Measurements from ENCODE around the gene ADAMTS12. TPM values are rescaled to one million over a fixed set of nuclear protein-coding genes. Genes with fewer than 3 reads are reported as not detected.

Gene ADAMTS12
- total and polyA plus RNA-seq, 2 donors, result 2.5 to 28.8 TPM

GRCh38 chr5:33711094-33711679 lies 180.6 kb downstream of the ADAMTS12 start:
- DNase-seq (ENCODE audit: extremely low spot score), result no peak
- Histone ChIP-seq H3K36me3 (ENCODE audit: insufficient read depth) (no peaks in the 10 kb centered on the region), H3K27ac (ENCODE audit: low read depth) (no peak overlapping the region), H3K4me1 (ENCODE audit: insufficient read depth) (no peaks in the 10 kb centered on the region), H3K4me3 (ENCODE audit: low read depth, low read length) (no peak overlapping the region)
- 62% methylated on average over 3 of the region's 3 CpGs for WGBS

DNA sequence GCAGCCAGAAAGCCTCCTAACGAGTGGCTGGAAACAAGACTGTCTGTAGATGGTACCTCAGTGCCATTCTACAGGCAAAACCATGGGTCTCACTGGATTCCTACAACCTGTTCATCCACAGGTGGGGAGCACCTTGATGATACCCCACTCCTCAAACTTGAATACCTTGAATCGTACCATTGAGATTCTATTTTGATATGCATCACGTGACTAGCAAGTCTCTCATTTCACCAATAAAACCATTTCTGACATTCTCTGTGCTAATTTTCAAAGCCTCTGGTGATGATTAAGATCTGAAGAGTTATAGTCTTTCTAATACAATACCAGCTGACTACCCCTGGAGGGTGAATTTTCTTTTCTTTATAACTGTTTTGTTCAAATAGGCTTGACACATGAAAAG lies 188.9 kb downstream of the ADAMTS12 start:
- Histone ChIP-seq H3K27ac (ENCODE audit: low read depth) (no peak overlapping the region), H3K36me3 (ENCODE audit: insufficient read depth) (no peaks in the 10 kb centered on the region), H3K4me1 (ENCODE audit: insufficient read depth) (no peaks in the 10 kb centered on the region), H3K4me3 (ENCODE audit: low read depth, low read length) (no peak overlapping the region)
- 93% methylated on average over 3 of the region's 3 CpGs for WGBS
- no peak for DNase-seq (ENCODE audit: extremely low spot score)

DNA sequence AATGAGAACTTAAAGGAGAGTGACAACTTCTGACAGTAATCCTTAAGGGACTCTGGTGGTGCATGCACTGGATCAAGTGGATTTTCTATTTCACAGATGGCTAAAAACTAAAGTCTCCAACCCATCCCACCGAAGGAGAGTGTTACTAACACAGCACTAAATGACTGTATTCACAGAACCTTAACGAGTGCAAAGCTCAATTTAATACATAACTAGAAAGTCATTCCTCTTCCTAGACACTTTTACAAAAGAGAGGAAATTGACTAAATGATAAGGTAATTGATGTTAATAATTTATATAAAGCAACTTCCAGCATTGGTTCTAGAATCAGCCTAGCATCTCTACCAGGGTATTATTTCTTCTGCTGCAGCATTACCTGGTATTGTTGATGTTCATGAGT lies 189.8 kb downstream of the ADAMTS12 start:
- Histone ChIP-seq H3K4me1 (ENCODE audit: insufficient read depth) (no peaks in the 10 kb centered on the region), H3K27ac (ENCODE audit: low read depth) (no peak overlapping the region), H3K36me3 (ENCODE audit: insufficient read depth) (no peaks in the 10 kb centered on the region), H3K4me3 (ENCODE audit: low read depth, low read length) (no peak overlapping the region)
- DNase-seq (ENCODE audit: extremely low spot score), result no peak
- 91% methylated on average over 2 of the region's 2 CpGs for WGBS

DNA sequence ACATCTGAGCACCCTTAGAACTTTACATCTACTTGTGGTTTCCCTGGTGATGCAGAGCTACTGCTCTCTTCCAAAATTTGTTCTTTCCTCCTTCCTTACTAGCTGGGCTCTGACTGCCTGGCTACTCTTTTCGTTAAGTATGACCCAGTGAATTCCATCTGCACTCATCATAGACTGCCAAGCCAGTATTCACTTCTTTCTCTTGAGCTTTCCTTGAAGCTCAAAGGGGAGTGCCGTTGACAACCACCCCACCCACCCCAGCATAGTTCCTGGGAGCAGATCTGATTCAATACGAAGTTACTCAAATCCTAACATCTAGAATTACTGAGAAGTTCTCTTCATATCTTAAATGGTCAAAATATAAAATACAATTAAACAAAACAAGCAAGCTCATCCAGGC lies 190.5 kb downstream of the ADAMTS12 start:
- no peak for DNase-seq (ENCODE audit: extremely low spot score)
- Histone ChIP-seq H3K27ac (ENCODE audit: low read depth) (no peak overlapping the region), H3K4me3 (ENCODE audit: low read depth, low read length) (no peak overlapping the region), H3K4me1 (ENCODE audit: insufficient read depth) (no peaks in the 10 kb centered on the region), H3K36me3 (ENCODE audit: insufficient read depth) (no peaks in the 10 kb centered on the region)
- 84% methylated on average over 3 of the region's 3 CpGs for WGBS

- Histone ChIP-seq H3K4me3 (ENCODE audit: low read depth, low read length) (no peak overlapping the region), H3K27ac (ENCODE audit: low read depth) (no peak overlapping the region), H3K36me3 (ENCODE audit: insufficient read depth) (no peaks in the 10 kb centered on the region), H3K4me1 (ENCODE audit: insufficient read depth) (no peaks in the 10 kb centered on the region)
- WGBS, result 90% methylated on average over 3 of the region's 3 CpGs
- no peak for DNase-seq (ENCODE audit: extremely low spot score)
Measured at GRCh38 chr5:33696411-33696810, 195.4 kb downstream of the ADAMTS12 start.

- H3K4me1 ChIP-seq (ENCODE audit: insufficient read depth), result no peaks in the 10 kb centered on the region
- no peak overlapping the region for H3K27ac ChIP-seq (ENCODE audit: low read depth)
- DNase-seq (ENCODE audit: extremely low spot score), result no peak
- H3K4me3 ChIP-seq (ENCODE audit: low read depth, low read length), result no peak overlapping the region
- no peaks in the 10 kb centered on the region for H3K36me3 ChIP-seq (ENCODE audit: insufficient read depth)
- 91% methylated on average over 2 of the region's 2 CpGs for WGBS
Measured at GRCh38 chr5:33692980-33693379, 198.8 kb downstream of the ADAMTS12 start.

DNA sequence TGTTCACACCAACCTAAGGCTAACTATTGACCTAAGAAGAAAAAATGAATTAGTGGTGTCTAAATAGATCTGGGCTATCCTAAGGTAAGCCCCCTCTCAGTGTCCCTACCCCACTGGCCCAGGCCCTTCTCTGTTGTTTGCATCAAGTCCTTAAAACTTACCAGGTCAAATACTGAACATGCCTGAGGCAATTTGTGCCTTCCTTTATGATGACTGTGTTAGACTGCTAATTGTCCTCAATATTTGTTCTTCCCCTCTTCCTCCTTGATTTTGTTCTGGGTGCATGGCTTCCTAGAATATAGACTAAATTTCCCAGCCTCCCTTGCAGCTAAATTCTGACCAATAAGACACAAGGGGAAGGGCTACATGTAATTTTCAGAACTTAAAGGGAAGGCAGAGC lies 199.9 kb downstream of the ADAMTS12 start:
- DNase-seq (ENCODE audit: extremely low spot score), result no peak
- H3K4me1 ChIP-seq (ENCODE audit: insufficient read depth), result no peaks in the 10 kb centered on the region
- H3K27ac ChIP-seq (ENCODE audit: low read depth), result no peak overlapping the region
- no peak overlapping the region for H3K4me3 ChIP-seq (ENCODE audit: low read depth, low read length)
- H3K36me3 ChIP-seq (ENCODE audit: insufficient read depth), result no peaks in the 10 kb centered on the region

- no peak for DNase-seq (ENCODE audit: extremely low spot score)
- Histone ChIP-seq H3K4me1 (ENCODE audit: insufficient read depth) (no peaks in the 10 kb centered on the region), H3K4me3 (ENCODE audit: low read depth, low read length) (no peak overlapping the region), H3K36me3 (ENCODE audit: insufficient read depth) (no peaks in the 10 kb centered on the region), H3K27ac (ENCODE audit: low read depth) (no peak overlapping the region)
- WGBS, result 91% methylated on average over 9 of the region's 9 CpGs
Measured at GRCh38 chr5:33690374-33691135, 201.2 kb downstream of the ADAMTS12 start.

DNA sequence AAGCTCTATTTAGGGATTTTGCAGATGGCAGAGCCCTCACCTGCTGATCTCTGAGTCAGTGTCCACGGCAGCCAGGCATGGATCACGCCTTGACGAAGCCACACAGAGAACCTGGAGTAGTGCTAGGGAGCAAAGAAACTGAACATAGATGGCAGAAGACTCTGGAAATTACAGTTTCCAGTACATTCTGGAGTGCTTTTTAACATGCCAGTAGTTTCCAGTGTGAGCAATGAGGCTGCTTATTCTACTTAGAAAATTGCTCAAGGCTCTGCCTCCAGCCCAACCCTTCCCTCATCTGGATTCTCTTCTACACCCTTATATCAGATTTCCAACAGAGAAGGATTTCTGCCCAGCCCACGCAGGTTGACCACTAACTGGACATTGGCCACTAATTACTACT lies 203.3 kb downstream of the ADAMTS12 start:
- DNase-seq (ENCODE audit: extremely low spot score), result no peak
- Histone ChIP-seq H3K27ac (ENCODE audit: low read depth) (no peak overlapping the region), H3K36me3 (ENCODE audit: insufficient read depth) (no peaks in the 10 kb centered on the region), H3K4me1 (ENCODE audit: insufficient read depth) (no peaks in the 10 kb centered on the region), H3K4me3 (ENCODE audit: low read depth, low read length) (no peak overlapping the region)
- WGBS, result 78% methylated on average over 4 of the region's 4 CpGs

DNA sequence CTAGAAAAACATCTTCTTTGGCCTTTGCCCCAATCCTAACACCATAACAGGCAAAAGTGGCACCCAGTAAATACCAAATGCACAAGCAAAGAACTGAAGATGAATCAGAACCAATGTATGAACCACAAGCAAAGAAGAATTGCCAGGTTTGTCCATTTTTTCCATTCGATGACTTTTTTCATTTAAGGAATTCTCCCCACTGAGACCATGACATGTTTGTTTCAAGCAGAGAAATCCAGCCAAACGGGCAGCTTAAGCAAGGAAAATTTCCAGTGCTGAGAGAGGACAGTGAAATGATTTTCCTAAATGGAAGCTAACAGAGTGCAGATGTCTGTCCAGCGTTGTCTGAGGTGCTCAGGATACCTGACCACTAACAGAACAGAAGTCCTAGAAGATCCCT lies 203.7 kb downstream of the ADAMTS12 start:
- no peak for DNase-seq (ENCODE audit: extremely low spot score)
- Histone ChIP-seq H3K36me3 (ENCODE audit: insufficient read depth) (no peaks in the 10 kb centered on the region), H3K27ac (ENCODE audit: low read depth) (no peak overlapping the region), H3K4me1 (ENCODE audit: insufficient read depth) (no peaks in the 10 kb centered on the region), H3K4me3 (ENCODE audit: low read depth, low read length) (no peak overlapping the region)
- WGBS, result 60% methylated on average over 3 of the region's 3 CpGs

DNA sequence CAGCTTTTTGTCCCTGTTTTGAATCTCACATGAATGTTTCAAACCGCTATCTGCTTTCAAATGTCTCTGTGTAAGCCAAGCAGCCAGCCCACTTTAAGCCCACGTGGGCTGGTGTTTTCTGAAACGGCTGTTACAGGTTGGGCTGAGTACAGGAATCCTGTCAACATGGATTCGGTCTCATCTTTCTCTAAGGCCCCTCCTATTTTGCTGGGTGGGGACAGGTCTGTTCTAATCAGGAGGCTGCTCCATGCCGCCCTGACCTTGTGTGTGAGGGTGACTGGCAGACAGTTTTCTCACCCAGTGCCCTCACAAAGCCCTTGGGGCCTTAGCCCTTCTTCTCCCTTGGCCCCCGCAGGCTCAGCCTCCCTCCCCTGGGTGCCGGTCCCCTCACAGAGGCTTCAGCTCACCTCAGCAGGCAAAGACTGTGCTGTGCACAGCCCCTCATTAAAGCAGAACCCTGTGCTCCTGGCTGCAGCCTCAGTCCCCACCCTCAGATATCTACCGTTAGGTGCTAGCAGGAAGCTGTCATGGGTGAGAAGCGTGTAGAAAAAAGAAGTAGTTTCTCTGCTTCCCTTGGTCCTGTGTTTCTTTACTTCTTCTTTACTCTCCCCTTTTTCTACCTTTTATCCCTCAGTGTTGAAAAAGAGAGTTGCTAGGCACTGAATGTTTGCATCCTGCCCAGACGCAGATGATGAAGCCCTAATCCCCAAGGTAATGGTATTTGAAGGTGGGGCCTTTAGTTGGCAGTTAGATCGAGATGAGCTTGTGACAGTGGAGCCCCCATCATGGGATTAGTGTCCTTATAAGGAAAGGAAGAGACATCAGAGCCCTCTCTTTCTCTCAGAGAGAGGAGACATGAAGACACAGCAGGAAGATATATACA lies 205.7 kb downstream of the ADAMTS12 start:
- WGBS, result 51% methylated on average over 11 of the region's 11 CpGs

DNA sequence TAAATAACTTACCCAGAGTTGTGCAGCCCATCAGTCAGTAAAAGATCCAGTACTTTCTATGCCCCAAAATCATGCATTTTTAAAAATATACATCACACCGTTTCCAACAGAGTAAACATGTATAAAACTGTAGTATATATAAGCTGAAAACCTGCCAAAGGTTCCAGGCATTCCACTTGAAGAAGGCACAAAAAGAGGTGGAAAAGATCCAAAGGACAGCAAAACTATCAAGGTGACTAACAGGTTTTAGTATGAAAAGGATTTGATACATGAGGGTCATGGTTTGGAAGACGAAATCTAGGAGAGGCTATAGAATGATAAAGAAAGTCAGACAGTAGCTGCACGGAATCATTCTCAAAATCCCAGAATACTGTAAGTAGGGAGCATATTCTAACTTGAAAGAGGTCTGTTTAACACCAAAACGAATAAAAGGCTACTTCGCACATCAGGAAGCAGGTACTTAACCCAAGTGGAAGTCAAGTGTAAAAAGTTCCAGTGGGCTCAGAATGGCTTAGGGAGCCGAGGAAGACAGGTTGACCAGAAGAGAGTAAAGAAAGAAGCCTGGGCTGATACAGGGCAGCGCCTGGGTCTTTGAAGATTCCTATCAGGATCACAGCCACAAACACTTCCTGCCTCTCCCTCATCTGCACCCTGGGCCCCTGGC lies 207.2 kb downstream of the ADAMTS12 start:
- no peaks in the 10 kb centered on the region for H3K4me1 ChIP-seq (ENCODE audit: insufficient read depth)
- no peak overlapping the region for H3K4me3 ChIP-seq (ENCODE audit: low read depth, low read length)
- no peaks in the 10 kb centered on the region for H3K36me3 ChIP-seq (ENCODE audit: insufficient read depth)
- H3K27ac ChIP-seq (ENCODE audit: low read depth), result no peak overlapping the region
- WGBS, result 72% methylated on average over 7 of the region's 7 CpGs
- DNase-seq (ENCODE audit: extremely low spot score), result no peak

More for the DNA sequence above, 205.7 kb downstream of the ADAMTS12 start:
- Histone ChIP-seq H3K27ac (ENCODE audit: low read depth) (no peak overlapping the region), H3K4me1 (ENCODE audit: insufficient read depth) (no peaks in the 10 kb centered on the region), H3K36me3 (ENCODE audit: insufficient read depth) (no peaks in the 10 kb centered on the region), H3K4me3 (ENCODE audit: low read depth, low read length) (no peak overlapping the region)
- no peak for DNase-seq (ENCODE audit: extremely low spot score)

DNA sequence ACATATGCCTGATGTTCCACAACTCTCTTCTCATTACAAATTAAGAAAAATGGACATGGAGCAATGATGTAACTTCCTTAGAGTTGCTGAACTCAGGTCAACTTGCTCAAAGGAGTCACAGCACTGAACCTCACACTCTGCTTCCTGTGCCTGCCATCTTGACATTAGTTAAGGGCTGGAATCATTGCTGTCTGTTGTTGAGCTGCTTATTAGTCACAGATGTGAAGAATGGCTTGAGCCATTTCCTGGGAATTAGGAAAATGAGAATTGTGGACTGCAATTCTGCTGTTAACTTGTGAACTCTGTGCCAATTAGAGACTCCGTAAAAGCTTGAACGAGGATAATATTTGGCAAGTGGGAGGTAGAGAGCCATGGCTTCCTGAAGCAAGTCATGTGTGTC lies 212.0 kb downstream of the ADAMTS12 start:
- no peak for DNase-seq (ENCODE audit: extremely low spot score)
- Histone ChIP-seq H3K4me1 (ENCODE audit: insufficient read depth) (no peaks in the 10 kb centered on the region), H3K27ac (ENCODE audit: low read depth) (no peak overlapping the region), H3K36me3 (ENCODE audit: insufficient read depth) (no peaks in the 10 kb centered on the region), H3K4me3 (ENCODE audit: low read depth, low read length) (no peak overlapping the region)
- 58% methylated on average over 2 of the region's 2 CpGs for WGBS

All from urinary bladder (tissue), 4 donors.